Stimulated activated effector memory CD8-positive, alpha-beta T cell treated with anti-CD3 and anti-CD28 coated beads, Interleukin-12 subunit alpha, Interleukin-12 subunit beta, amount 100 ng/mL, for 72 hours (primary cell): ENCODE measurements around the gene PIGR.

Experiments
- ATAC-seq: fragments of 150-1000 bp; cut with Tn5 transposase; 2 replicates; pipeline ENCODE4 v1.10.0; 2021
- DNase-seq, 2 donors: peaks; one replicate each; pipeline ENCODE4 v3.0.0; 2021 to 2022; ENCODE audit warnings: low spot score in 2 of 2
- H3K27ac Mint-ChIP-seq: one replicate; pipeline ENCODE4 v1.8.0; 2022; ENCODE audit warnings: mild to moderate bottlenecking, mixed read lengths
- H3K36me3 Mint-ChIP-seq: one replicate; pipeline ENCODE4 v1.8.0; 2022; ENCODE audit warnings: mild to moderate bottlenecking, mixed read lengths
- H3K4me1 Mint-ChIP-seq: one replicate; pipeline ENCODE4 v1.8.0; 2022; ENCODE audit warnings: mixed read lengths
- H3K4me3 Mint-ChIP-seq: one replicate; pipeline ENCODE4 v1.8.0; 2022; ENCODE audit warnings: mild to moderate bottlenecking, mixed read lengths
- H3K9me3 Mint-ChIP-seq: one replicate; pipeline ENCODE4 v1.8.0; 2022; ENCODE audit warnings: mixed read lengths

The PIGR gene, protein sequence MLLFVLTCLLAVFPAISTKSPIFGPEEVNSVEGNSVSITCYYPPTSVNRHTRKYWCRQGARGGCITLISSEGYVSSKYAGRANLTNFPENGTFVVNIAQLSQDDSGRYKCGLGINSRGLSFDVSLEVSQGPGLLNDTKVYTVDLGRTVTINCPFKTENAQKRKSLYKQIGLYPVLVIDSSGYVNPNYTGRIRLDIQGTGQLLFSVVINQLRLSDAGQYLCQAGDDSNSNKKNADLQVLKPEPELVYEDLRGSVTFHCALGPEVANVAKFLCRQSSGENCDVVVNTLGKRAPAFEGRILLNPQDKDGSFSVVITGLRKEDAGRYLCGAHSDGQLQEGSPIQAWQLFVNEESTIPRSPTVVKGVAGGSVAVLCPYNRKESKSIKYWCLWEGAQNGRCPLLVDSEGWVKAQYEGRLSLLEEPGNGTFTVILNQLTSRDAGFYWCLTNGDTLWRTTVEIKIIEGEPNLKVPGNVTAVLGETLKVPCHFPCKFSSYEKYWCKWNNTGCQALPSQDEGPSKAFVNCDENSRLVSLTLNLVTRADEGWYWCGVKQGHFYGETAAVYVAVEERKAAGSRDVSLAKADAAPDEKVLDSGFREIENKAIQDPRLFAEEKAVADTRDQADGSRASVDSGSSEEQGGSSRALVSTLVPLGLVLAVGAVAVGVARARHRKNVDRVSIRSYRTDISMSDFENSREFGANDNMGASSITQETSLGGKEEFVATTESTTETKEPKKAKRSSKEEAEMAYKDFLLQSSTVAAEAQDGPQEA

DNA sequence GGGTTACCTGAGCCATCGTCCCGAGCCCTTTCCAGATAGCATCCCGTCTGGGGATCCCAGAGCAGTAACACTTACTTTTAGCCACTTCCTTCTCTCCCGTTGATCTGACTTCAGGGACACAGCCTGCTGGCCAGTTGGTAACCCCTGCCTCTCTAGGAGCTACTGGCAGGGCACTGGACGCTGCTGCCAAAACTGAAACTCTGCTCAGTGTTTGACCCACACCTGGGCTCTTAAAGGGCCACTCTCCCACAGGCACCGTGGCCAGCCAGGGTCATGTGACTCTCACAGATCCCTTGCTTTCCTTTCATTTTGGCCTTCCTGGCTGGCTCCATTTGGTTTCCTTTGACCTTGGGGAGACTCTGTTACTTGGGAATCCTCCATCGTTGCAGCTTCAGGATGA, at the start of gene PIGR:
Gene PIGR, minus strand, starts transcription at position 206 of the 400 bp plus-strand sequence. CDS start 5,935 bp downstream, outside the sequence.
- no peak within 1 kb of the TSS for H3K4me3 Mint-ChIP-seq

GRCh38 chr1:206992790-206993189, 46.5 kb upstream of the PIGR start:
- Mint-ChIP-seq H3K4me3 (no peak overlapping the region), H3K36me3 (no peaks in the 10 kb centered on the region), H3K4me1 (no peaks in the 10 kb centered on the region), H3K27ac (no peak overlapping the region), H3K9me3 (no peaks in the 10 kb centered on the region)
- no peak for DNase-seq
- ATAC-seq, result no peak

More for the DNA sequence above, at the start of gene PIGR:
- Mint-ChIP-seq H3K9me3 (no peaks in the 10 kb centered on the region), H3K27ac (peak within 1 kb of the TSS; percentile 2), H3K36me3 (no peaks in the 10 kb centered on the region), H3K4me1 (peaks cover 30% of the 10 kb centered on the region)
- ATAC-seq, result no peak
- no peak for DNase-seq

- Mint-ChIP-seq H3K4me3 (no peak overlapping the region), H3K36me3 (no peaks in the 10 kb centered on the region), H3K4me1 (no peaks in the 10 kb centered on the region), H3K9me3 (no peaks in the 10 kb centered on the region), H3K27ac (no peak overlapping the region)
- DNase-seq (no peak), ATAC-seq (no peak)
Observed at GRCh38 chr1:206987873-206988272, 41.6 kb upstream of the PIGR start.

- Mint-ChIP-seq H3K4me1 (no peaks in the 10 kb centered on the region), H3K27ac (no peak overlapping the region), H3K4me3 (no peak overlapping the region), H3K9me3 (no peaks in the 10 kb centered on the region), H3K36me3 (no peaks in the 10 kb centered on the region)
- ATAC-seq (no peak), DNase-seq (no peak)
Observed at GRCh38 chr1:206986885-206987284, 40.6 kb upstream of the PIGR start.

GRCh38 chr1:206986402-206986801, 40.1 kb upstream of the PIGR start:
- DNase-seq, result no peak
- no peaks in the 10 kb centered on the region for H3K36me3 Mint-ChIP-seq
- no peaks in the 10 kb centered on the region for H3K4me1 Mint-ChIP-seq
- no peak overlapping the region for H3K4me3 Mint-ChIP-seq
- no peak for ATAC-seq
- no peaks in the 10 kb centered on the region for H3K9me3 Mint-ChIP-seq
- H3K27ac Mint-ChIP-seq, result no peak overlapping the region

- ATAC-seq, result no peak
- no peak for DNase-seq
Observed at GRCh38 chr1:206985162-206985749, 39.0 kb upstream of the PIGR start.

DNA sequence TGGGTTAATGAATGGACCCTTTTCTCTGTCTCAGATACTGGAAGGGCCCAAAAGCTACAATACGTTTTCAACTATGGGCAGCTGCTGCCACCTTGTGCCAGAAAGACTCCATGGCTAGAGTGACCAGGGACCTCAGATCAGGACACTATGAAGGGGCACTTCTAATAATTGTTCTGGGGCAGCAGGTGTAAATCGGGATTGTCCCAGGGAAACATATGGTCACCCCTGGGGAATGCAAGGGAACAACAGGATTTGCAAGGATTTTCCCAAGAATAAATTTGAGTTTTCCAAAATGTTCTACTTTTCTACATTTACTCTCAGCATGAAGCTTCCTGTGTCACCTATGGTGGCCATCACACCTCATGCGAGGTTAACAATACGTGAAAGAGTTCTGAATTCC, 36.0 kb upstream of the PIGR start:
- DNase-seq (peak; percentile 34 to 69), ATAC-seq (peak; percentile 76)
- no peaks in the 10 kb centered on the region for H3K9me3 Mint-ChIP-seq
- no peak overlapping the region for H3K4me3 Mint-ChIP-seq
- H3K27ac Mint-ChIP-seq, result no peak overlapping the region
- H3K36me3 Mint-ChIP-seq, result no peaks in the 10 kb centered on the region
- no peaks in the 10 kb centered on the region for H3K4me1 Mint-ChIP-seq

More at GRCh38 chr1:206985162-206985749, 39.0 kb upstream of the PIGR start:
- no peak overlapping the region for H3K27ac Mint-ChIP-seq
- H3K36me3 Mint-ChIP-seq, result no peaks in the 10 kb centered on the region
- H3K4me3 Mint-ChIP-seq, result no peak overlapping the region
- no peaks in the 10 kb centered on the region for H3K9me3 Mint-ChIP-seq
- H3K4me1 Mint-ChIP-seq, result no peaks in the 10 kb centered on the region

DNA sequence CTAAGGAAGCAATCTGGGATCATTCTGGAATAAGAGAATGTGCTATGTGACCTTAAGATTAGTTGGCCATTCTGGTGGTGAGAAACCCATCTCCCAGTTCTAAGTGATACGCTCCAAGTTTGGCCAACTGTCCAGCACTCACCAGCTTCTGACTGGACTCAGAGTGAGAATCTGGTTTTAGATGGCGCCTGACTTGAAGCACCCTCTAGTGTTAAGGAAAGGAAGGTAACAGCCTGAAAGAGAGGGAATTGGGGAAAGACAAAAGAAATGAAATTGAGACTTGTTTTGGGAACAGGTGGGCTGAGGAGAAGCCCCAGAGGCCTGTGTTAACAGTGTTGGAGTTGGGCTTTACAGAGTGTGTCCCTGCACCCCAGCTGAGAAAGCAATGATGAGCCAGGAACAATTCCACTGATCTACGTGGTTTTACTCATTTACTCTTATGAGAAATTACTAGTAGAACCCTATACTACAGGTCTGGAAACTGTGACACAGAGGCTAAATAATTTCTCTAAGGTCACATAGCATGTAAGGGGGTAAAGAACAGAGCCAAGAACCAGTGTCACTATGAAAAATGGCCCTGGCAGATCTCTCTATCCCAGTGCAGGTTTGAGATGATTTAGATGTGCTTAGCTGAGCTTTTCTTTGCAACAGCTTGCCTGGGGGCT, 33.2 kb upstream of the PIGR start:
- peak; percentile 49 for ATAC-seq
- DNase-seq, result no peak

GRCh38 chr1:206978259-206978658, 32.0 kb upstream of the PIGR start:
- Mint-ChIP-seq H3K4me3 (no peak overlapping the region), H3K9me3 (no peaks in the 10 kb centered on the region), H3K36me3 (no peaks in the 10 kb centered on the region), H3K27ac (no peak overlapping the region), H3K4me1 (no peaks in the 10 kb centered on the region)
- ATAC-seq, result no peak
- DNase-seq, result no peak

More for the DNA sequence above, 33.2 kb upstream of the PIGR start:
- no peaks in the 10 kb centered on the region for H3K4me1 Mint-ChIP-seq
- no peak overlapping the region for H3K27ac Mint-ChIP-seq
- no peak overlapping the region for H3K4me3 Mint-ChIP-seq
- no peaks in the 10 kb centered on the region for H3K36me3 Mint-ChIP-seq
- no peaks in the 10 kb centered on the region for H3K9me3 Mint-ChIP-seq

- H3K4me3 Mint-ChIP-seq, result no peak overlapping the region
- no peaks in the 10 kb centered on the region for H3K36me3 Mint-ChIP-seq
- DNase-seq (no peak), ATAC-seq (no peak)
- H3K4me1 Mint-ChIP-seq, result no peaks in the 10 kb centered on the region
- no peaks in the 10 kb centered on the region for H3K9me3 Mint-ChIP-seq
- no peak overlapping the region for H3K27ac Mint-ChIP-seq
Observed at GRCh38 chr1:206975306-206975705, 29.0 kb upstream of the PIGR start.

DNA sequence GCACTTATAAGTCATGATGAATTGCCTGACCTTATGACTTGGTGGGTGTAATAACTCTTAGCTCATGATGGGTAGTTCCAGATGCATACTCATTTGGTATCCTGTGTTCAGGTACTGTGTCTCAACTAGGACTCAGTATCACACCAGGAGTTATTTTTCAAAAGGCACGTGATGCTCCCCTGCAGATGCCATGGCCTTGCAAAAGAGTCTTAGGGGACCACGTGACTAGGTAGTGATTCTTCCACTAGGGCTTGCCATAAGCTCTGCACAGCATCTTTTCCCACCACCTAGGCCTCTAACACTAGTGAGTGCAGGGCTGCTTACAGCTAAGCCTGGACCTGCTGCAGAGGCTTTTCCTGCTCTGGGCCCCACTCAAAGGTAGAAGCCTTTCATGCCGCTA, 27.9 kb upstream of the PIGR start:
- Mint-ChIP-seq H3K27ac (no peak overlapping the region), H3K4me3 (no peak overlapping the region), H3K4me1 (no peaks in the 10 kb centered on the region), H3K9me3 (no peaks in the 10 kb centered on the region), H3K36me3 (no peaks in the 10 kb centered on the region)
- DNase-seq (no peak), ATAC-seq (no peak)

DNA sequence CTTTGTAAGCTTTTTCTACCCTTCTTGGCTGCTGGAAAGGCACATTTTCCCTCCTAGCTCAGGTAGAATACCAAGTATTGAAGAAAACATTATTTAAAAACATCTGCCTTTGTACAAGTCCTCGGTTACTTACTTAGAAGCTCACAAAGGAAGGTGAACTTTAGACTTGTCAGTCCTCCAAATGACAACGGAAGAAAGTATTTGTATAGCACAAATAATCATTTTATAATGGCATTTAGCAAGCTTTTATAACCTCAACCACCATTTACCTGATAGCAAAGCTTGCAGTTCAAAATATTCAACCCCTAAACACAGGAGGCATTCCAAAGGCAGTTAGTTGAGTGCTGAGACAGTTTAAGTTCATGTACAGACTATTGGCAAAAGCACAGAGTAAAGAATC, 26.5 kb upstream of the PIGR start:
- H3K9me3 Mint-ChIP-seq, result no peaks in the 10 kb centered on the region
- no peak for ATAC-seq
- H3K4me3 Mint-ChIP-seq, result no peak overlapping the region
- no peaks in the 10 kb centered on the region for H3K36me3 Mint-ChIP-seq
- H3K4me1 Mint-ChIP-seq, result peaks cover 3% of the 10 kb centered on the region
- H3K27ac Mint-ChIP-seq, result no peak overlapping the region
- DNase-seq, result no peak

DNA sequence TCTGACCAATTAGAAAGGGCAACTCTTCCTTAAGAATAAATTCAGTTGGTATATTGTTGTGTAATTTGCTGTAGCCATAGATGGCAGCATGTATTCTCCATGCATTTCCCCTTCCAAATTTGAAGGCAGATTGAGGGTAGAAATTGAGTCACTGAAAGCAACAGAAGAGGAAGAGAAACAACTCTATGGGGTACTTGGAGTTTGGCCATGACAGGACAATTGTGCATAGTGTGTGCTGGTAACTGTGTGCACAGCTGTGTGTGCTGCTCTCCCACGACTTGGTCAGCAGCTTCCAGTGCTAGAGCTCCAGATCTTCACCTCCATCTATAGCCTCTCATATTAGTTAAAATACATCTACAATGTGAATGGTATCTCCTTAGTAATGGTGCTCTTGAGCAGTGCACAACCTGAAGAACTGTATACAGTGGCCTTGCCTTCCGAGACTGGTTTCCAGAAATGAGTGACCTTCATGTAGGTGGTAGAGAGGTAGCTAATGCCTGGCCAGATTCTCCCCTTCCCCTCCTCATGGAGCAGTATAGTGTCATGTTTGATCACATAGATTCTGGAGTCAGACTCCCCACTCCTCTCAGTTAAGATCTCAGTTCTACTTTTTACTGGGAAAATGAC, 24.9 kb upstream of the PIGR start:
- Mint-ChIP-seq H3K4me1 (peaks cover 11% of the 10 kb centered on the region), H3K4me3 (no peak overlapping the region), H3K36me3 (no peaks in the 10 kb centered on the region), H3K9me3 (no peaks in the 10 kb centered on the region), H3K27ac (no peak overlapping the region)
- no peak for ATAC-seq
- DNase-seq, result no peak

DNA sequence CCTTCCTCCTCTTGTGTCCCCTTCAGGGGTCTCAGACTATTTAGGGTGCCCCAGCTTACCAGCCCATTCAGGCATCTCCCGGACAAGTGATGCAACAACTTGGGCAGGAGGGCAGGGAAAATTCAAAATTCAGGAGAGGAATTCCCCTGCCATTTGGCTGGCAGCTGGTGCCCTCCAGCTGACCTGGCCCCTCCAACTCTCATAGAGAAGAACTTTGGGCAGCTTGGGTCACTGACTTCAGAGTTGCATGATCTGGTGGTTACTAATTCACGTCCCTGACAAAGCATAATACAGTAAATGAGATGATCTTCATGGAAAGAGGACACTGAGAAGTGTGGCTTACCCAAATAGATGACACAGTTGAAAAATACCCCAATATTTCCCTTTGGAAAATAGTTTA, 24.2 kb upstream of the PIGR start, which contains the start of gene FCAMR:
Gene FCAMR, minus strand, starts transcription at position 15 of the 400 bp plus-strand sequence. CDS start 335 bp downstream, outside the sequence.
- DNase-seq, result no peak
- no peaks in the 10 kb centered on the region for H3K9me3 Mint-ChIP-seq
- no peak within 1 kb of the TSS for H3K4me3 Mint-ChIP-seq
- H3K36me3 Mint-ChIP-seq, result no peaks in the 10 kb centered on the region
- H3K4me1 Mint-ChIP-seq, result peaks cover 11% of the 10 kb centered on the region
- H3K27ac Mint-ChIP-seq, result no peak within 1 kb of the TSS
- ATAC-seq, result no peak

DNA sequence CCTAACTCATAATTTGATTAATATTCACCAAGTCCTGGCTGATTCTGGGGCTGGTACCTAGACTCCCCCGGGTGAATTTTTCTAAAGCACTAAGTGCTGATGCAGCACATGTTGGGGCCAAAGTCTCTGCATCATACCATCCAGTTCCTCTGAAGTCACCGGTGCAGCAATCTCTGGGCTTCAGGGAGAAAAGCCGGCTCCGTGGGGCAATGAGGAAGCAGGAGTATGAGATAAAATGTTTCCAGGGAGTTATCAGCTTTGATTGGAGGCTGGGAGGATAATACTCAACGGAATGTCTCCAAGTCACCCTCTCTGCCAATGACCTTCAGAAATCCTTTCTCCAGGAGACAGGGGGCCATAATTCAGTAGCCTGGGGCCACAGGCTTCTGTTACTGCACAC, 22.8 kb upstream of the PIGR start:
- DNase-seq, result no peak
- no peak for ATAC-seq
- no peaks in the 10 kb centered on the region for H3K36me3 Mint-ChIP-seq
- no peak overlapping the region for H3K27ac Mint-ChIP-seq
- H3K4me1 Mint-ChIP-seq, result peaks cover 11% of the 10 kb centered on the region
- no peak overlapping the region for H3K4me3 Mint-ChIP-seq
- no peaks in the 10 kb centered on the region for H3K9me3 Mint-ChIP-seq
